ENCODE results near the gene LMO2. TPM values are rescaled to one million over a fixed set of nuclear protein-coding genes. Genes with fewer than 3 reads are reported as not detected.

The LMO2 gene
- total RNA-seq, 1 donor from 2014 or later: 1.8 TPM

- Histone ChIP-seq H3K4me2 (ENCODE audit: low read length) (peak overlapping the region; percentile 96), H3K27me3 (ENCODE audit: insufficient read depth, low read length) (peaks cover 31% of the 10 kb centered on the region)
Measured at GRCh38 chr11:33868647-33869461, 23.0 kb downstream of the LMO2 start.

GRCh38 chr11:33867996-33868646 is 23.8 kb downstream of the LMO2 start:
- H3K79me2 ChIP-seq (ENCODE audit: insufficient read depth, low read length): no peaks in the 10 kb centered on the region
- no peaks in the 10 kb centered on the region for H3K9me3 ChIP-seq (ENCODE audit: insufficient read depth, low read depth, low read length)
- H3K36me3 ChIP-seq (ENCODE audit: insufficient read depth, low read length): no peaks in the 10 kb centered on the region
- H3K4me2 ChIP-seq (ENCODE audit: low read length): peak overlapping the region; percentile 96
- peaks cover 7% of the 10 kb centered on the region for H3K4me1 ChIP-seq (ENCODE audit: insufficient read depth, low read length)
- Mint-ChIP-seq H3K4me1 (ENCODE audit: low read depth, unreplicated experiment) (no peaks in the 10 kb centered on the region), H3K27me3 (ENCODE audit: low read depth, unreplicated experiment) (peaks cover 73% of the 10 kb centered on the region), H3K36me3 (ENCODE audit: low read depth, unreplicated experiment) (no peaks in the 10 kb centered on the region), H3K27ac (ENCODE audit: unreplicated experiment) (no peak overlapping the region), H3K4me3 (ENCODE audit: unreplicated experiment) (peak overlapping the region; percentile 77), H3K9me3 (ENCODE audit: unreplicated experiment) (peaks cover 2% of the 10 kb centered on the region)
- TF ChIP-seq, protein P1, sequence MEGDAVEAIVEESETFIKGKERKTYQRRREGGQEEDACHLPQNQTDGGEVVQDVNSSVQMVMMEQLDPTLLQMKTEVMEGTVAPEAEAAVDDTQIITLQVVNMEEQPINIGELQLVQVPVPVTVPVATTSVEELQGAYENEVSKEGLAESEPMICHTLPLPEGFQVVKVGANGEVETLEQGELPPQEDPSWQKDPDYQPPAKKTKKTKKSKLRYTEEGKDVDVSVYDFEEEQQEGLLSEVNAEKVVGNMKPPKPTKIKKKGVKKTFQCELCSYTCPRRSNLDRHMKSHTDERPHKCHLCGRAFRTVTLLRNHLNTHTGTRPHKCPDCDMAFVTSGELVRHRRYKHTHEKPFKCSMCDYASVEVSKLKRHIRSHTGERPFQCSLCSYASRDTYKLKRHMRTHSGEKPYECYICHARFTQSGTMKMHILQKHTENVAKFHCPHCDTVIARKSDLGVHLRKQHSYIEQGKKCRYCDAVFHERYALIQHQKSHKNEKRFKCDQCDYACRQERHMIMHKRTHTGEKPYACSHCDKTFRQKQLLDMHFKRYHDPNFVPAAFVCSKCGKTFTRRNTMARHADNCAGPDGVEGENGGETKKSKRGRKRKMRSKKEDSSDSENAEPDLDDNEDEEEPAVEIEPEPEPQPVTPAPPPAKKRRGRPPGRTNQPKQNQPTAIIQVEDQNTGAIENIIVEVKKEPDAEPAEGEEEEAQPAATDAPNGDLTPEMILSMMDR (IDR thresholded peaks at IDR 0.05; ENCODE audit: insufficient read depth, low read depth, low read length): no peak
- peaks cover 33% of the 10 kb centered on the region for H3K27me3 ChIP-seq (ENCODE audit: insufficient read depth, low read length)
- H3K9ac ChIP-seq (ENCODE audit: low read length): no peak overlapping the region
- DNase-seq (ENCODE audit: low read depth) (no peak), FAIRE-seq (no peak)
- H2AFZ ChIP-seq (ENCODE audit: low read depth, low read length): no peak overlapping the region
- H4K20me1 ChIP-seq (ENCODE audit: insufficient read depth, low read length): no peaks in the 10 kb centered on the region
- no peak overlapping the region for H3K27ac ChIP-seq (ENCODE audit: low read depth, low read length)
- peak overlapping the region; percentile 71 for H3K4me3 ChIP-seq (ENCODE audit: insufficient read depth, low read depth, low read length)

More at GRCh38 chr11:33868647-33869461, 23.0 kb downstream of the LMO2 start:
- DNase-seq (ENCODE audit: low read depth) (no peak), FAIRE-seq (no peak)
- H3K27ac Mint-ChIP-seq (ENCODE audit: unreplicated experiment): no peak overlapping the region
- no peaks in the 10 kb centered on the region for H3K9me3 ChIP-seq (ENCODE audit: insufficient read depth, low read depth, low read length)
- H3K4me3 ChIP-seq (ENCODE audit: insufficient read depth, low read depth, low read length): peak overlapping the region; percentile 71
- peaks cover 2% of the 10 kb centered on the region for H3K9me3 Mint-ChIP-seq (ENCODE audit: unreplicated experiment)
- no peaks in the 10 kb centered on the region for H3K36me3 Mint-ChIP-seq (ENCODE audit: low read depth, unreplicated experiment)
- H2AFZ ChIP-seq (ENCODE audit: low read depth, low read length): peak overlapping the region; percentile 78
- no peaks in the 10 kb centered on the region for H3K36me3 ChIP-seq (ENCODE audit: insufficient read depth, low read length)
- peaks cover 7% of the 10 kb centered on the region for H3K4me1 ChIP-seq (ENCODE audit: insufficient read depth, low read length)
- no peak overlapping the region for H3K9ac ChIP-seq (ENCODE audit: low read length)
- peak overlapping the region; percentile 77 for H3K4me3 Mint-ChIP-seq (ENCODE audit: unreplicated experiment)
- no peaks in the 10 kb centered on the region for H3K4me1 Mint-ChIP-seq (ENCODE audit: low read depth, unreplicated experiment)
- H3K27me3 Mint-ChIP-seq (ENCODE audit: low read depth, unreplicated experiment): peaks cover 72% of the 10 kb centered on the region
- no peak overlapping the region for H3K27ac ChIP-seq (ENCODE audit: low read depth, low read length)
- no peaks in the 10 kb centered on the region for H3K79me2 ChIP-seq (ENCODE audit: insufficient read depth, low read length)
- TF ChIP-seq, protein P1 (IDR thresholded peaks at IDR 0.05; ENCODE audit: insufficient read depth, low read depth, low read length): no peak
- TF ChIP-seq EZH2 (IDR thresholded peaks at IDR 0.05; ENCODE audit: insufficient read depth, low read length): peak; percentile 88
- no peaks in the 10 kb centered on the region for H4K20me1 ChIP-seq (ENCODE audit: insufficient read depth, low read length)

Data from astrocyte (in vitro differentiated cells and primary cell).